Endothelial cell of umbilical vein (primary cell): Measurements from ENCODE around the gene LIPF. TPM values are rescaled to one million over a fixed set of nuclear protein-coding genes. Genes with fewer than 3 reads are reported as not detected.

Source experiments
- BruUV-seq: library from RNA; stranded (reverse); fragments of 400-500 nt; replicated peaks from 2 replicates; lab custom pipeline; 2021; lab: Mats Ljungman, UMichigan
- CTCF ChIA-PET: fragments of 300-600, 350-600 bp; sonication (Branson Sonifier 250); formaldehyde crosslinking; loops from one replicate; lab custom pipeline; 2021; ENCODE audit warnings: antibody characterized with exemption, inconsistent platforms; lab: Charles Lee
- POLR2A ChIA-PET: fragments of 300-600, 350-600 bp; sonication (Branson Sonifier 250); formaldehyde crosslinking; loops from one replicate; lab custom pipeline; 2021; ENCODE audit warnings: antibody characterized with exemption, inconsistent platforms; lab: Charles Lee
- DNase-seq: peaks from one replicate; pipeline ENCODE4 v3.0.0-alpha.2; 2011; ENCODE audit warnings: low read depth, low spot score
- FAIRE-seq: peaks from 2 replicates; lab custom pipeline; 2011; peaks lifted over from hg19 to GRCh38; lab: Jason Lieb, UNC
- H2AFZ ChIP-seq: 2 replicates; pipeline ENCODE4 v1.6.0; 2012; ENCODE audit warnings: low read depth, low read length, control low read depth, inconsistent platforms
- H3K27ac ChIP-seq: 2 replicates; pipeline ENCODE4 v1.5.1; 2011; ENCODE audit warnings: low read depth, mild to moderate bottlenecking, control low read depth, low read length, moderate library complexity; ENCODE audit not compliant: insufficient read depth
- H3K27me3 ChIP-seq, 2 experiments: 2 replicates each; pipeline versions ENCODE4 v1.6.0 to v1.6.1; 2011; ENCODE audit warnings: low read length in 2 of 2, mixed read lengths in 1 of 2; ENCODE audit not compliant: control insufficient read depth in 2 of 2, insufficient read depth in 2 of 2
- H3K36me3 ChIP-seq, 2 experiments: 2 replicates in 1 of 2; 3 replicates in 1 of 2; pipeline ENCODE4 v1.5.1; 2011; ENCODE audit warnings: low read length in 2 of 2, mild to moderate bottlenecking in 1 of 2, moderate library complexity in 1 of 2; ENCODE audit not compliant: control insufficient read depth in 2 of 2, insufficient read depth in 2 of 2; ENCODE audit errors: extremely low read depth in 1 of 2
- H3K4me1 ChIP-seq: 3 replicates; pipeline ENCODE4 v1.5.1; 2011; ENCODE audit warnings: mild to moderate bottlenecking, low read length; ENCODE audit not compliant: control insufficient read depth, insufficient read depth; ENCODE audit errors: extremely low read depth
- H3K4me2 ChIP-seq: 2 replicates; pipeline ENCODE4 v1.6.1; 2011; ENCODE audit warnings: low read length, control low read depth, mixed read lengths; ENCODE audit not compliant: insufficient read depth
- H3K4me3 ChIP-seq, 3 experiments: fragments of 200-600 bp in 1 of 3; sonication (generic), shearing (Covaris generic) in 1 of 3; replicated peaks in 1 of 3; 2 replicates each; pipeline ENCODE4 v1.5.1; 2011 to 2016; ENCODE audit warnings: control low read depth in 3 of 3, low read length in 3 of 3, mild to moderate bottlenecking in 2 of 3, inconsistent platforms in 1 of 3, low read depth in 1 of 3, moderate library complexity in 1 of 3; ENCODE audit not compliant: insufficient read depth in 1 of 3
- H3K79me2 ChIP-seq: 2 replicates; pipeline ENCODE4 v1.6.0; 2012; ENCODE audit warnings: low read length, inconsistent platforms; ENCODE audit not compliant: control insufficient read depth, insufficient read depth
- H3K9ac ChIP-seq: replicated peaks from 2 replicates; pipeline ENCODE3; 2011; ENCODE audit warnings: low read length, control low read depth; ENCODE audit not compliant: insufficient read depth; ENCODE audit errors: extremely low read depth
- H3K9me1 ChIP-seq: replicated peaks from 3 replicates; pipeline ENCODE4 v1.6.0; 2011; ENCODE audit warnings: mild to moderate bottlenecking, low read length; ENCODE audit not compliant: control insufficient read depth, insufficient read depth; ENCODE audit errors: extremely low read depth
- H3K9me3 ChIP-seq: replicated peaks from 2 replicates; pipeline ENCODE4 v1.5.1; 2012; ENCODE audit warnings: low read length, inconsistent platforms; ENCODE audit not compliant: control insufficient read depth, insufficient read depth
- H4K20me1 ChIP-seq: replicated peaks from 2 replicates; pipeline ENCODE3; 2011; ENCODE audit warnings: mild to moderate bottlenecking, low read length; ENCODE audit not compliant: control insufficient read depth, insufficient read depth; ENCODE audit errors: extremely low read depth
- CTCF ChIP-seq, 2 donors: IDR thresholded peaks; 1 replicate in 1 of 2; 2 replicates in 1 of 2; pipeline ENCODE4 v1.5.1; 2011; ENCODE audit warnings: low read length in 2 of 2, mild to moderate bottlenecking in 2 of 2, moderate library complexity in 2 of 2, control low read depth in 1 of 2, inconsistent platforms in 1 of 2, low read depth in 1 of 2; ENCODE audit not compliant: insufficient read depth in 1 of 2; ENCODE audit errors: extremely low read depth in 1 of 2
- EZH2 ChIP-seq: IDR thresholded peaks from 2 replicates; pipeline ENCODE4 v1.6.1; 2012; ENCODE audit warnings: borderline replicate concordance, low read depth, mild to moderate bottlenecking, moderate library complexity, low read length, inconsistent platforms; ENCODE audit not compliant: severe bottlenecking
- FOS ChIP-seq: IDR thresholded peaks from 2 replicates; pipeline ENCODE4 v1.6.1; 2011; ENCODE audit warnings: mild to moderate bottlenecking, low read length, moderate library complexity, borderline replicate concordance; ENCODE audit not compliant: insufficient read depth
- GATA2 ChIP-seq: IDR thresholded peaks from 2 replicates; pipeline ENCODE4 v1.7.0; 2011; ENCODE audit warnings: low read depth, mild to moderate bottlenecking, moderate library complexity, mixed read lengths, low read length; ENCODE audit not compliant: insufficient read length, insufficient read depth
- JUN ChIP-seq: IDR thresholded peaks from 2 replicates; pipeline ENCODE4 v1.6.1; 2011; ENCODE audit warnings: borderline replicate concordance, low read depth; ENCODE audit not compliant: insufficient read length, insufficient read depth
- MAX ChIP-seq: IDR thresholded peaks from 2 replicates; pipeline ENCODE4 v1.6.1; 2011; ENCODE audit not compliant: insufficient read depth, insufficient read length
- MYC ChIP-seq: IDR thresholded peaks from one replicate; pipeline ENCODE4 v1.6.1; 2011; ENCODE audit warnings: mild to moderate bottlenecking, low read depth, low read length
- POLR2A ChIP-seq: IDR thresholded peaks from 2 replicates; pipeline ENCODE4 v1.6.1; 2012; ENCODE audit warnings: low read depth, mild to moderate bottlenecking, control low read depth, low read length
- POLR2AphosphoS5 ChIP-seq: IDR thresholded peaks from 2 replicates; pipeline ENCODE4 v1.6.1; 2012; ENCODE audit warnings: low read depth, mild to moderate bottlenecking, control low read depth, low read length, moderate library complexity; ENCODE audit not compliant: insufficient read depth
- dilution Hi-C: fragments of 300-500 bp; cut with MboI; formaldehyde crosslinking; loops from one replicate; pipeline ENCODE4 v1.15.0; 2019; ENCODE audit warnings: low sequenced_read_pairs; ENCODE audit not compliant: extremely low pct_ligation_motif_present
- intact Hi-C: fragments of 100-400 bp; cut with micrococcal nuclease; formaldehyde crosslinking; loops from one replicate; pipeline ENCODE4 v1.10.0; 2022
- polyA plus RNA-seq, 4 experiments: library from polyadenylated mRNA; depleted of rRNA in 3 of 4; stranded (reverse) in 3 of 4; unstranded in 1 of 4; fragments of >200 nt; gene quantifications; 2 replicates each; pipeline versions ENCODE4 v1.2.1 to v1.2.3, GENCODE V29; 2011 to 2012; ENCODE audit warnings: missing spikeins in 1 of 4
- total RNA-seq: library from RNA; stranded (reverse); gene quantifications from 2 replicates; pipeline ENCODE4 v1.2.3, GENCODE V29; 2021

Gene LIPF
- total and polyA plus RNA-seq, 2 donors (not counting 3 experiments of a cell fraction or from before 2014, with no cell fraction given): not detected

GRCh38 chr10:88672041-88672440 is 7.8 kb downstream of the LIPF start:
- DNase-seq (no peak), FAIRE-seq (no peak)
- Histone ChIP-seq H3K36me3 (no peaks in the 10 kb centered on the region), H3K27ac (no peak overlapping the region), H3K79me2 (no peaks in the 10 kb centered on the region), H3K9ac (no peak overlapping the region), H4K20me1 (no peaks in the 10 kb centered on the region), H3K27me3 (no peaks in the 10 kb centered on the region), H3K9me3 (no peaks in the 10 kb centered on the region), H3K4me3 (no peak overlapping the region), H3K4me1 (no peaks in the 10 kb centered on the region), H3K4me2 (no peak overlapping the region), H3K9me1 (no peaks in the 10 kb centered on the region), H2AFZ (no peak overlapping the region)
- TF ChIP-seq CTCF (IDR thresholded peaks at IDR 0.05; ENCODE audit: extremely low read depth in 1 of 2, insufficient read depth in 1 of 2, low read depth in 1 of 2, low read length in 2 of 2): no peak
- no peak for TF ChIP-seq POLR2A
- TF ChIP-seq EZH2: no peak
- TF ChIP-seq MYC: no peak
- TF ChIP-seq POLR2AphosphoS5: no peak
- TF ChIP-seq FOS: no peak
- TF ChIP-seq MAX: no peak
- no peak for TF ChIP-seq GATA2
- TF ChIP-seq JUN: no peak
- ChIA-PET POLR2A (no interaction called here), CTCF (interaction anchor here (0.7 to 1.0 kb wide), 2 partner anchors 22 to 89 kb away, joined by 3 read pairs; partner anchors contain the start of gene RNLS)
- intact Hi-C loops (no loop called here), dilution Hi-C loops (no loop called here)
- no TSS peak for BruUV-seq
